HG03045 (cell line): ENCODE measurements around the gene GNG7.
"Not testable (repeated sequence)": the region's sequence is repeated elsewhere in the genome, so short reads cannot be mapped to it uniquely, and the experiment has no call there.

Experiments
- ATAC-seq: cut with Tn5 transposase; IDR thresholded peaks from one replicate; pipeline ENCODE4 v1.9.1; 2021; ENCODE audit warnings: mild to moderate bottlenecking, moderate library complexity; ENCODE audit not compliant: unreplicated experiment

GNG7 gene

GRCh38 chr19:2606774-2607173 lies 95.7 kb downstream of the GNG7 start:
- not testable (repeated sequence) for ATAC-seq

- not testable (repeated sequence) for ATAC-seq
Observed at GRCh38 chr19:2605889-2606288, 96.6 kb downstream of the GNG7 start.

- ATAC-seq, result no peak
Observed at GRCh38 chr19:2604747-2605329, 97.7 kb downstream of the GNG7 start.

DNA sequence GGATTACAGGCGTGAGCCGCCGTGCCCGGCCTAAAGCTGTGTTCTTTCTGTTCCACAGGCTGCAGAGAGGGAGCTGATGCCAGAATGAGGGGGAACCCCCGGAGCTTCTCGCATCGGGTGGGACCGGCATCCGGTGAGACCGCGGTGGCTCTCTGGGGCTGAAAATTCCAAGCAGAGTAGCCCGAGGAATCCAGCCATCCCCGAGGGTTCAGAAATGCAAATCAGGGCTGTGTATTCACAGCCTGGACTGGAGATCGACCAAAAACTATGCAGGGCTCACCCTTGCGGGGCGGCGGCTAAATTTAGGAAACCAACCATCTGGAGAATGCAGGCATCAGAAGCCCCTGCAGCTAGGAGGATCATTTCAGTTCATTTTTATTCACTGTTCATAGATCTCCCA lies 99.2 kb downstream of the GNG7 start:
- ATAC-seq, result no peak

DNA sequence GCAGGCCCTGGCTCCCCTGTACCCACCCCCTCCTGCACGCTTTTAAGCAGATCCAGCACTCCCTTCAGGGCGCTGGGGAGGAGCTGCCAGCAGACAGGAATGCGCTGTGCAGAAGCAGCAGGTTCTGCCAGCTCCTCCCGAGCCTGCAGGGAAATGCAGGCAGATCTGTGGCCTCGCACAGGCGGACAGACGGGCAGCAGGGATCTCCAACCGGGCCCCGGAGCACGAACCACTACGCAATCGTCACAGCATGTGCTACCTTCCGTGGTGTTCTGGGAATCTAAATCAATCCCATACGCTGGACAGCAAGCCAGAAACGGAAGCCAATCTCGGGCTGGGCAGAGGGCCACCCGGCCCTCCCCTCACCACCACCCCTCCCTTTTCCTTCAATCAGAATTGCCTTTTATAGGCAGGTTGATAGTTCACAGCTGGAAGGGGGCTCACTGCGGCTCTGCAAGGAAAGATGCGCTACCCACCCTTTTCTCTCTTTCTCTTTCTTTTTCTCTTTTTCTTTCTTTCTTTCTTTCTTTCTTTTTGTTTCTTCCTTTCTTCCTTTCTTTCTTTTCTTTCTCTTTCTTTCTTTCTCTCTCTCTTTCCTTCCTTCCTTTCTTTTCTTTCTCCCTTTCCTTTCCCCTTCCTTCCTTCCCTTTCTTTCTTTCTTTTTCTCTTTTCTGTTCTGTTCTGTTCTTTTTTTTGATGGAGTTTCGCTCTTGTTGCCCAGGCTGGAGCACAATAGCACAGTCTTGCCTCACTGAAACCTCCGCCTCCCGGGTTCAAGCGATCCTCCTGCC lies 99.9 kb downstream of the GNG7 start:
- no peak for ATAC-seq

DNA sequence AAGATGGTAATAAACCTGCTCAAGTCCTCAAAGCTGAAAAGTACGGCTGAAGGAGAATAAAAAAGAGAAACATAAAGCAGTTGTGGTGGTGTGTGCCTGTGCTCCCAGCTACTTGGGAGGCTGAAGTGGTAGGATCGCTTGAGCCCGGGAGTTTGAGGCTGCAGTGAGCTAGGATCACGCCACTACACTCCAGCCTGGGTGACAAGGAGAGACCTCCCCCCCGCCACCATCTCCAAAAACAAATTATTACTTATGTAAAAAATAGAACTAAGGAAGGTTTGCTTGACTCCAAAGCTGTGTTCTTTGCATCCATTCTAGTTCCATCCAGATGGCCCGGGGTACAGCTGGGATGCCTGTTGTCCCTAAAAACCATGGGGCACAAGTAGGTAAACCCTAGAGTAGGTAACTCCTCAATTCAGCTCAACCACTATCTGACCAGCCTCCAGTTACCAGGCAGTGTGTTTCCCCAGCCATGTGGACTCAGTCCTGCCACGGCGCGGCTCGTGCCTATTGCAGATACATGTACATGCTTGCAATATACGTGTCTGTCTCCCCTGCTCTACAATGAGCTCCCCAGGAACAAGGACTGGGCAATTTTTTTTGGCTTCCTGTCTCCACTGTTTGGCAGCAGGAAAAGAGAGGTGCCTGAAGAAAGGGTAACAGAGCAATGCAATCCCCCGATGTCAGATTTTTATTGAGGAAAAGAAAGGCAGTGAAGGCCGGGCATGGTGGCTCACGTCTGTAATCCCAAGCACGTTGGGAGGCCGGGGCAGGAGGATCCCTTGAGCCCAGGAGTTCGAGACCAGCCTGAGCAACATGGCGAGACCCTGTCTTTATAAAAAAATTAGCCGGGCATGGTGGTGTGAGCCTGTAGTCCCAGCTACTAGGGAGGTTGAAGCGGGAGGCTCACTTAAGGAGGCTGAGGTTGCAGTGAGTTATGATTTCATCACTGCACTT lies 101.3 kb downstream of the GNG7 start:
- ATAC-seq, result no peak

DNA sequence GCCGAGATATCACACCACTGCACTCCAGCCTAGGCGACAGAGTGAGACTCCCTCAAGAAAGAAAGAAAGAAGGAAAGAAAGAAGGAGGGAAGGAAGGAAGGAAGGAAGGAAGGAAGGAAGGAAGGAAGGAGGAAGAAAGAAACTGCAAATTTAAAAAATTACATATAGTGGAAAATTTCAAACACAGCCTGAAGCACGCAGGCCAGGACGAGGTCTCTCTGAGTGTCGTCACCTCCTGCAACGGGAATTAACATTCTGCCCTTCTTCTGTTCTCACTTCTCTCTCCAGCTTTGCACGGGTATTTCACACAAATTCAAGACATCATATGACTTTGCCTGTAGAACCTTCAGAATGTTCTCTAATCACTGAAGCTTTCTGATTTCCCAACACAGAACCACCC lies 108.2 kb downstream of the GNG7 start:
- no peak for ATAC-seq

DNA sequence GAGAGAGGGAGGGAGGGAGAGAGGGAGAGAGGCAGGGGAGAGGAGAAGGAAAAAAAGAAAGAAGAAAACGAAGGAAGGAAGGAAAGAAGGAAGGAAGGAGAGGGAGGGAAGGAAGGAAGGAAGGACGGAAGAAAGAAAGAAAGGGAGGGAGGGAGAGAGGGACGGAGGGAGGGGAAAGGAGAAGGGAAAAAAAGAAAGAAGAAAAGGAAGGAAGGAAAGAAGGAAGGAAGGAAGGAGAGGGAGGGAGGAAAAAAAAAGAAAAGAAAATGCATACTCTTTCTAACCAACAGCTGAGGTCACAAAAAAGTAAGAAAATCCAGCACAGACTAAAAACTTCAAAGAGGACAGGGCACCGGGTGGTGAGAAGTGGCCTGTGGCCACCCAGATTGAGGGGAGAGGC lies 109.7 kb downstream of the GNG7 start:
- ATAC-seq, result no peak

- no peak for ATAC-seq
Observed at GRCh38 chr19:2591537-2592291, 110.8 kb downstream of the GNG7 start.

GRCh38 chr19:2590630-2591399 lies 111.7 kb downstream of the GNG7 start:
- no peak for ATAC-seq

DNA sequence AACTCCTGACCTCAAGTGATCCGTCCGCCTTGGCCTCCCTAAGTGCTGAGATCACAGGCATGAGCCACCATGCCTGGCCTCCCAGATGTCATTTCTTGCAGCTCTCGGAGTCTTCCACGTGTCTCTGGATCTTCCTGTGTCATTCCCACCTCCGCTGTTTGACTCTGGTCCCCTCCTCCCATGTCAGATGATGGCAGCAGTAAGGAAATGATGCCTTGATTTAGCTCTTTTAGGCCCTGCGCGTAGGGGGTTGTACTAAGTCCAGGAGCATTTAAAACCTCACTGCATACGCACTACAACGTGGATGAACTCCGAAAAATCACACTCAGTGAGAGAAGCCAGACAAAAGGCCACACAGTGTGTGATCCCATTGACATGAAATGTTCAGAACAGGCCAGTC lies 113.1 kb downstream of the GNG7 start:
- ATAC-seq, result no peak

DNA sequence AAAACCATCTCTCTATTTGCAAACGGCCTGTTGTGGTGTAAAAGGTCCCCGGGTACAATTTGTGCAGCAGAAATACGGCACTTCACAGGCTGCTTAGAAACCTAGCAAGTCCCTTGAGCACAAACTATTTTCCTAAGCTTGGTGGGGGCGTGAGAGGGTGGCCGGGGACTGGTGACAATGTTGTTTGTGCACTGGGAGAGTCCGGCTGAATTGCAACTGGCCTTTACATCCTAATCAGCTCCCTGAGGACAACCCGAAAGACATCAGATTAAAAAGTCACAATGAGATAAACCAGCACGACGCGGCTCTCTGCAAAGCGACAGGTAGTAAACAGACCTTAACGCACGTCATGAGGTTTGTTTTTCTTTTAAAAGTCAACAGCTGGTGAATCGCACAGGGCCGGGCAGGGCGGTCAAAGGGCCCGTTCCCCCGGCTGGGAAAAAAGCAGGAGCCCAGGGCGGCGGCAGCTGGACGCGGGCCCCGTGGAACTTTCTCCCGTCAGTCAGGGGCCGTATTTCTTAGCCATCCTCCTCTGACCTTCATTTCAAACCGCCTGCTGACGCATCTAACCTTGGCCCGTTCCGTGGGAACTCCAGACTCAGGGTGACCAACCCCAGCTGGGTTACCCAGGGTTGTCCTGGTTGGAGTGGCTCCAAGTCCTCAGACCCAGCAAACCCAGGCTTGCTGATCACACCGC lies 114.3 kb downstream of the GNG7 start:
- ATAC-seq, result no peak

GRCh38 chr19:2587001-2587719 lies 115.3 kb downstream of the GNG7 start:
- no peak for ATAC-seq

- no peak for ATAC-seq
Observed at GRCh38 chr19:2586196-2586595, 116.3 kb downstream of the GNG7 start.

GRCh38 chr19:2584002-2584401 lies 118.5 kb downstream of the GNG7 start:
- no peak for ATAC-seq

- ATAC-seq, result no peak
Observed at GRCh38 chr19:2582984-2583956, 119.2 kb downstream of the GNG7 start.

GRCh38 chr19:2580396-2580795 lies 122.1 kb downstream of the GNG7 start:
- not testable (repeated sequence) for ATAC-seq
